Left renal cortex interstitium (tissue), 4 donors: ENCODE data around the gene VENTX. TPM values are rescaled to one million over a fixed set of nuclear protein-coding genes. Genes with fewer than 3 reads are reported as not detected.
"Not testable (repeated sequence)": the region's sequence is repeated elsewhere in the genome, so short reads cannot be mapped to it uniquely, and the experiment has no call there.

ENCODE experiments used
- DNase-seq, 4 donors: peaks; one replicate each; pipeline ENCODE4 v3.0.0-alpha.2; 2013; ENCODE audit warnings: low read depth in 4 of 4, low spot score in 2 of 4, missing footprints in 1 of 4
- polyA plus RNA-seq, 4 donors: library from polyadenylated mRNA; unstranded; fragments of 120-200 nt; gene quantifications; one replicate each; pipeline ENCODE4 v1.2.1, GENCODE V29; 2013; ENCODE audit not compliant: insufficient read length in 4 of 4

The VENTX gene
- polyA plus RNA-seq, 4 donors, result 0.08 to 0.24 (median 0.15) TPM

DNA sequence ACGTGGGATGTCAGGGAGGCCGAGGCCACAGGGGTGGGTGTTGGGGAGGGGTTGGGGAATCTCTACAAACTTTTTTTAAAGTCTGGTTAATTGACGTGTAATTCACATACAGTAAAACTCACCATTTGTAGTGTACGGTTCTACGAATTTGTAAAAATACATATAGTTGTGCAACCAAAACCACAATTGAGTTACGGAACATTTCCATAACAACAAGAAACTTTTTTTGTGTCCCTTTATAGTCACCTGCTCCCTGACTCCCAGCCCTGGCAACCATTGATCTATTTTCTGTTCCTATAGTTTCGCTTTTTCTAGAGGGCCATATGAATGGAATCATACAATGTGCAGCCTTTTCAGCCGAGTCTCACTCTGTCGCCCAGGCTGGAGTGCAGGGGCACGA, 2.9 kb upstream of the VENTX start:
- DNase-seq, result not testable (repeated sequence)

- DNase-seq, result no peak
Measured at GRCh38 chr10:133235265-133235855, 2.3 kb upstream of the VENTX start.

DNA sequence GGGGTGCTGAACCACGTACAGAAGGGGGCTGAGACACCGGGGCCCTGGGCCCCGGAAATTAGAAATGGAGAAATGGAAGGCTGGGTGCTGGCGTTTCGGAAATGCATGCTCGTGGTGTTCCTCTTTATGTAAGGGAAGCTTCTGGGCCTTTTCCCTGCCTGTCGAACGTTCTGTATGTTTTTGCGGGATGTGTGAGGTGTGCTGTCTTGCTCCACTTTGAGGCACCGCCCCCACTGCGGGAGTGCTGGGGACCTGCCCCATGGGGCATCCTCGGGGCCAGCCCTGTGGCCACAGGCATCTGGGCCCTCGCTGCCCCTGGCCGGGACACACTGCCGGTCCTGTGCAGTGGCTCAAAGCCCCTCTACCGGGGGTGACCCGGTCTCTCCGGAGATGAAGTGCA, 1.7 kb upstream of the VENTX start:
- no peak for DNase-seq

- no peak for DNase-seq
Measured at GRCh38 chr10:133236401-133237240, 1.0 kb upstream of the VENTX start.

- no peak for DNase-seq
Measured at GRCh38 chr10:133237241-133237587, 441 bp upstream of the VENTX start.

- DNase-seq, result no peak
Measured at GRCh38 chr10:133238466-133238804, 780 bp downstream of the VENTX start.

GRCh38 chr10:133239990-133240389, 2.3 kb downstream of the VENTX start:
- no peak for DNase-seq

GRCh38 chr10:133241501-133242205, 4.0 kb downstream of the VENTX start:
- no peak for DNase-seq

DNA sequence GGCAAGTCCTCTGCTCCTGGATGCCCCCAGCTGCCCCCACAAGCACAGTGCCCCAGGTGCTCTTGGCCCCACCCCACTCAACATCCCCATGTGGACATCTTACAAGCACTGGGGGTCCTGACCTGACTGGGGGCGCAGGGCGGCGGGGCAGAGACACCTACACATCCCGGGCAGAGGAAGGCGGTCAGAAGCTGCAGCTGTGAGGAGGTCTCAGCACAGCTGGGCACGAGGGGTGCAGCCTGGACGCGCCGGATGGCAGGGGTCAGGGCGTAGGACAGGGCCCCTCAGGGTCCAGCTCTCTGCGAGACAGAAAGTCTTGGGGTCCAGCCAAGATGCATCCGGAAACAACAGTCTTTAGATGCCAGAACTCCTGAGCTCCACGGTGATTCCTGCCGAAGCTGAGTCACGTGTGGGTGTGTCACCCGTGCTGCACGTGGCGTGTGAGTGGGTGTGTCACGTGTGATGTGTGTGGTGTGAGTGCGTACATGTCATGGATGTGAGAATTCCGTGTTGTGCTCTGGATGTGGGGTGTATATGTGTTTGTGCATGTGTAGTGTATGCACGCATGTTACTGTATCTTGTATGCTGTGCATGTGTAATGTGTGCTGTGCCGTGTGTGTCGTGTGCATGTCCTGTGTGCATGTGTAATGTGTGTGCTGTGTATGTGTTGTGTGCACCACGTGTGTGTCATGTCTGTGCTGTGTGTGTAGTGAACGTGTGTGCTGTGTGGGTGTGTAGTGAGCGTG, 5.1 kb downstream of the VENTX start:
- DNase-seq, result no peak

GRCh38 chr10:133243593-133243992, 5.9 kb downstream of the VENTX start:
- DNase-seq, result no peak

GRCh38 chr10:133245439-133246235, 8.0 kb downstream of the VENTX start:
- no peak for DNase-seq

GRCh38 chr10:133246236-133246626, 8.6 kb downstream of the VENTX start:
- no peak for DNase-seq

DNA sequence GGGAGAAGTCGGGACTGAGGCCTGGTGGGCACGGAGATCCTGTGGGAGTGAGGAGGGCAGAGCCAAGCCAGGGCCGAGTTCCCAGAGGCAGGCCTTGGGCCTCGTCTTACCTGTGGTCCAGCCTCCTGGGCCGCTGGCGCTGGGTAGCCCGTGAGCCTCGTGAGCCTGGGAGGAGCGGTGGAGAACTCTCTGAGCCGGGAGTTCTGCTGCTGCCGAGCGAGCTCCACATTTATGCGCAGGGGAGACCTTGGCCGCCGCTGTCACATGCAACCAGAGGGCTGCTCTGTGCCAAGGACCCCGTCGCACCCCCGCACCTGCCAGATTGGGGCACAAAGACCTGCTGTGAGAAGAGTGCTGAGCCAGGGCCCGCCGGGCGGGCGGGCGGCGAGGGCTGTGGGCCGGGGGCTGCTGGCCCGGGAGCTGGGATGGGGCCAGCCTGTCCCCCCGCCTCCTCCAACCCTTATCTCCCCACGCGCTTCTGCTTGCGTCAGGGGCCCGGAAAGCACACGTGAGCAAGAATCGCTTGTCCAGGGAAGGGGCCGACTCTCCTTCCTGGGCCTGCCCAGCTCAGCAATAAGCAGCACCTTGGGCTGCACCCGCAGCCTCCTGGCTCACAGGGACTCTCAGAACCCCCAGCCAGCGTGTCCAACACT, 10.2 kb downstream of the VENTX start:
- no peak for DNase-seq

DNA sequence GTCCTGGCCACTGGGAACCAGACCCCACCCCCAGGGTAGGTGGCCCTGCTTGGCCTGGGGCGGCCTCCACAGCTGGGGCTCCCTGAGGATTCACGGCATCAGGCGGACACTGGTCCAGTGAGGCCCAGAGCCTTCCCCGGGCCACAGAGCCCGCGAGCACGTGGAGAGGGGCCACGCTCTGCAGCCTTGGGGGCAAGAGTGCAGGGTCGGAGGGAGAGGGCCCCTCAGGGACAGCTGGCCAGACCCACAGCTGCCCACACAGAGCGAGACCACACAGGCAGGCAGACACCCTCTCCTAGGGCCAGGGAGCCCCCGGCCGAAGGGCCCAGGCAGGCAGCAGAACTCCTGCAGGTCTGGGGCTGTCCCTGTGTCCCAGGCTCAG, 10.7 kb downstream of the VENTX start:
- no peak for DNase-seq

DNA sequence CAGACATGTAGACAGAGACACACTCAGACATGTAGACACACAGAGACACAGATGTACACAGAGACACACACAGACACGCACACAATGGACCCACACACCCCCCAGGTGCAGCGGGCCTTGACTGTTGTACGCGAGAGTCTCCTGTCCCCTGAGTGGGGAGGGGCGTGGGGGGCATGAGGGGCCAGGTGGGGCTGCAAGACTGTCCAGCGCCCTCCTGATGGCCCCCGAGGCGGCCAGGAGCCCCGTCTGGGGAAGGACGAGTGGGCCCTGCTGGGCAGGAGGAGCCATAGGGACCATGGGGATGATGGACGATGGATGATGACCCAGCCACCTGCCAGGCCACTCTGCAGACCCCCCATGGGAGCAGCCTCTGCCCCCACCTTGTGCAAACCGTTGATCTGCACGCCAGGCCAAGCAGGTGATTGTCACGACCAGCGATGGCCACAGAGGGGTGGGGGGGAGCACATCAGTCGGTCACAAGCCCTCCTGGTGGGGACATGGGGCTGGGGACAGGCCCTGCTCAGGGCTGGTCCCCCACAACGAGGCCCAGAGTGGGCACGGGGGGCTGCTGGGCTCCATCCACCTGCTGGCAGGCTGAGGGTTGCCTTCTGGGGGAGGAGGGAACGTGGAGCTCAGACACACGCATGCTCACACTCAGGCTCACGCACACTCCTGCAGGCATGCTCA, 11.6 kb downstream of the VENTX start:
- no peak for DNase-seq

DNA sequence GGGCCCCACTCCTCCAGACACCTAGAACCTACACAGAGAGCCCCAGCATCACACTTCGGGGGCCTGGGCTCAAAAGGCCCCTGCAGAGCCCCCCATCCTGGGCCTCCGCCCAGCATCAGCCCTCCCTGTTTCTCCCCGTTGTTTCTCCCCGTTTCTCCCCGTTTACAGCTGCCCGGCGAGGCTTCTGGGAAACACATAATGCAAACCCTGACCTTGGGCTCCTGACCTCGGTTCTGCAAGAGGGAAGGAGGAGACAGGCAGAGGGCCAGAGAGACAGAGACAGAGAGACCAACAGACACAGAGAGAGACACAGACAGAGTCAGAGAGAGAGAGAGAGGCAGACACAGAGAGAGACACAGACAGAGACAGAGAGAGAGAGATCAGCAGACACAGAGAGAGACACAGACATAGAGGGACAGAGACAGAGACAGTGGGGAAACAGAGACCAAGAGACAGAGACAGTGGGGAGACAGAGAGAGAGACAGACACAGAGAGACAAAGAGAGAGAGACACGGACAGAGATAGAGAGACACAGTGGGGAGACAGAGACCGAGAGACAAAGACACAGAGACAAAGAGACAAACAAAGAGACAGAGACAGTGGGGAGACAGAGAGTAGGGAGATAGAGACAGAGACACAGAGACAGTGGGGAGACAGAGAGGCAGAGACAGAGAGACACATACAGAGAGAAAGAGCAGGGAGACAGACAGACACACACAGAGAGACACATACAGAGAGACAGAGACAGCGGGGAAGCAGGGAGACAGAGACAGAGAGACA, 12.5 kb downstream of the VENTX start:
- no peak for DNase-seq

- no peak for DNase-seq
Measured at GRCh38 chr10:133251388-133252222, 13.9 kb downstream of the VENTX start.

DNA sequence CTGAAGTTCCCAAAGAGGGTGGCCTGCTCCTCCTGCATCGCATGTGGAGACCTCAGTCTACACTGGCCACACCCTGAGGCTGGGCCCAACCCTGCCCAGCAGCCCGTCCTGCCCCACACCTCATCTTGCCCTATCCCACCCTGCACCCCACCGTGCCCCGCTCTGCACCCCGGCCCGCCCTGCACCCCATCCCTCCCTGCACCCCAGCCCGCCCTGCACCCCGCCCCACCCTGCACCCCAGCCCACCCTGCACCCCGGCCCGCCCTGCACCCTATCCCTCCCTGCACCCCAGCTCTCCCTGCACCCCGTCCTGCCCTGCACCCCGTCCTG, 14.5 kb downstream of the VENTX start:
- no peak for DNase-seq
